GM13977 (cell line): ENCODE measurements around the gene PCNT.
A peak's percentile ranks its signal among the peaks of the same experiment; 100 is the strongest.
"Not testable (repeated sequence)": the region's sequence is repeated elsewhere in the genome, so short reads cannot be mapped to it uniquely, and the experiment has no call there.

Source experiments
- DNase-seq: peaks from one replicate; pipeline ENCODE4 v3.0.0; 2012; ENCODE audit warnings: low spot score
- CTCF ChIP-seq: IDR thresholded peaks from 2 replicates; pipeline ENCODE4 v1.5.1; 2012; ENCODE audit warnings: mild to moderate bottlenecking, control low read depth; ENCODE audit not compliant: insufficient read depth; ENCODE audit errors: extremely low read depth, missing control alignments
- in situ Hi-C: fragments of 300-500 bp; cut with MboI; formaldehyde crosslinking; loops from one replicate; pipeline ENCODE4 v1.12.0; 2022; ENCODE audit warnings: low sequenced_read_pairs, low pct_unique_long_range_greater_than_20kb, mixed read lengths, inconsistent platforms; ENCODE audit not compliant: unreplicated experiment

The PCNT gene

DNA sequence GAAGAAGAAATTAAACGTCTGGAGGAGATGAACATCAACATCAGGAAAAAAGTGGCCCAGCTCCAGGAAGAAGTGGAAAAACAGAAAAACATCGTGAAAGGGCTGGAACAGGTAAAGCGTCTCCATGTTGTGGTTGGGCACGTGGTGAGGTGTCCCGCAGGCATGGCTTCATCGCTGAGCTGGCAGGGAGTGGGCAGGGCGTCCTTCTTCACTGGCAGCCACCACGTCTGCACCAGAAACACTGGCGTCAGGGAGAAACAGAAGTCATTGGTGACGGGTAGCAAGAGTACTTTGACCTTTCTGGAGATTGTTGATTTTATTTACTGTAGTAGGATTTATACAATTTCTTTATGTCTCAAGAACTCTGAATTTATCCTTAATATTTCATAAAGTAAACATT lies 75.7 kb downstream of the PCNT start:
- no peak for DNase-seq
- in situ Hi-C loops: no loop called here
- TF ChIP-seq CTCF: no peak

GRCh38 chr21:46401186-46401910 lies 77.4 kb downstream of the PCNT start:
- DNase-seq: no peak
- TF ChIP-seq CTCF: no peak
- in situ Hi-C loops: no loop called here

GRCh38 chr21:46402421-46402820 lies 78.5 kb downstream of the PCNT start:
- in situ Hi-C loops: no loop called here
- no peak for DNase-seq
- peak; percentile 14 for TF ChIP-seq CTCF

DNA sequence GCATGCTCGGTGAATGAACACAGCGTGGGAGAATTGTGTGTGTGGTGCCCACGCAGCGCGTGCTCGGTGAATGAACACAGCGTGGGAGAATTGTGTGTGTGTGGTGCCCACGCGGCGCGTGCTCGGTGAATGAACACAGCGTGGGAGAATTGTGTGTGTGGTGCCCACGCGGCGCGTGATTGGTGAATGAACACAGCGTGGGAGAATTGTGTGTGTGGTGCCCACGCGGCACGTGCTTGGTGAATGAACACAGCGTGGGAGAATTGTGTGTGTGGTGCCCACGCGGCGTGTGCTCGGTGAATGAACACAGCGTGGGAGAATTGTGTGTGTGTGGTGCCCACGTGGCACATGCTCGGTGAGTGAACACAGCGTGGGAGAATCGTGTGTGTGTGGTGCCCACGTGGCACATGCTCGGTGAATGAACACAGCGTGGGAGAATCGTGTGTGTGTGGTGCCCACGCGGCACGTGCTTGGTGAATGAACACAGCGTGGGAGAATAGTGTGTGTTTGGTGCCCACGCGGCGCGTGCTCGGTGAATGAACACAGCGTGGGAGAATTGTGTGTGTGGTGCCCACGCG lies 79.4 kb downstream of the PCNT start:
- in situ Hi-C loops, DNase-seq: not testable (repeated sequence)

DNA sequence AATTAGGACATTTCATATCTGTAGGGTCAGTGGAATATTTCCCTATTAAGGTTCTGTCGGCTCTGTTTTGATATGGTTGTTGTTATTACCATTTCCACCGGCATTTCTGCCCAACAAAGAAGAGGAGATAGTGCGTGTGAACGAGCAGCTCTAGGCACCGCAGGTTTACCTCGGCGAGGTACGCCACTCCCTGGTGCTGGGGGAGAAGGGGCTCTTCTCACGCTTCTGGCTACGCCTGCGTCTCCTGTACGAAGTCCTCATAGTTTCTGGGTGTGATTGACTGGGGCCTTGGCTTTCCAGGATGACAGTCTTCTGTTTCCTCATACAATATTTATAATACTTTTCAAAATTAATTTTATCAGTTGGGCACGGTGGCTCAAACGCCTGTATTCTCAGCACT lies 80.3 kb downstream of the PCNT start:
- no peak for DNase-seq
- in situ Hi-C loops: no loop called here
- no peak for TF ChIP-seq CTCF

- TF ChIP-seq CTCF: no peak
- DNase-seq: no peak
- in situ Hi-C loops: loop anchor here (5.0 kb wide), 1 partner anchor 51 kb away; the partner anchor contains the start of gene DIP2A
Observed at GRCh38 chr21:46406001-46406400, 82.0 kb downstream of the PCNT start.

- no peak for TF ChIP-seq CTCF
- no peak for DNase-seq
- in situ Hi-C loops: loop anchor here (5.0 kb wide), 1 partner anchor 47 kb away; the partner anchor contains the start of gene DIP2A
Observed at GRCh38 chr21:46409641-46410406, 85.9 kb downstream of the PCNT start.
